DND-41 (cell line): ENCODE measurements around the gene VSX2.

Experiments used
- ATAC-seq: fragments of 200-7000 bp; cut with Tn5 transposase; 3 replicates; pipeline ENCODE4 v1.9.1; 2021; ENCODE audit warnings: low read depth; ENCODE audit not compliant: insufficient read depth
- DNase-seq: peaks from one replicate; pipeline ENCODE4 v3.0.0-alpha.2; 2020
- H2AFZ ChIP-seq: 2 replicates; pipeline ENCODE4 v1.6.0; 2012; ENCODE audit warnings: low read depth, low read length
- H3K27ac ChIP-seq: 2 replicates; pipeline ENCODE4 v1.5.1; 2012; ENCODE audit warnings: low read length, inconsistent platforms
- H3K27me3 ChIP-seq: fragments of 200-600 bp; sonication (generic); 2 replicates; pipeline ENCODE4 v1.6.0; 2012; ENCODE audit warnings: low read length, mild to moderate bottlenecking, inconsistent platforms; ENCODE audit not compliant: insufficient read depth, poor library complexity
- H3K36me3 ChIP-seq: 2 replicates; pipeline ENCODE4 v1.5.1; 2012; ENCODE audit warnings: low read length, inconsistent platforms; ENCODE audit not compliant: insufficient read depth
- H3K4me1 ChIP-seq: 2 replicates; pipeline ENCODE4 v1.5.1; 2012; ENCODE audit warnings: mild to moderate bottlenecking, low read length; ENCODE audit not compliant: insufficient read depth
- H3K4me2 ChIP-seq: 2 replicates; pipeline ENCODE4 v1.6.0; 2012; ENCODE audit warnings: mild to moderate bottlenecking, moderate library complexity, low read length, inconsistent platforms; ENCODE audit not compliant: insufficient read depth
- H3K4me3 ChIP-seq, 2 experiments: fragments of 200-600 bp in 1 of 2; shearing (Covaris generic) in 1 of 2; 2 replicates each; pipeline ENCODE4 v1.5.1; 2012 to 2016; ENCODE audit warnings: inconsistent platforms in 2 of 2, low read length in 2 of 2, mild to moderate bottlenecking in 2 of 2, low read depth in 1 of 2, moderate library complexity in 1 of 2
- H3K79me2 ChIP-seq: 2 replicates; pipeline ENCODE4 v1.6.0; 2012; ENCODE audit warnings: low read length, inconsistent platforms; ENCODE audit not compliant: insufficient read depth
- H3K9ac ChIP-seq: 2 replicates; pipeline ENCODE4 v1.6.0; 2012; ENCODE audit warnings: low read depth, mild to moderate bottlenecking, inconsistent platforms, low read length, moderate library complexity
- H3K9me3 ChIP-seq: 2 replicates; pipeline ENCODE4 v1.5.1; 2012; ENCODE audit warnings: low read length, moderate library complexity, mild to moderate bottlenecking, inconsistent platforms; ENCODE audit not compliant: insufficient read depth, severe bottlenecking
- H4K20me1 ChIP-seq: 2 replicates; pipeline ENCODE4 v1.6.0; 2012; ENCODE audit warnings: low read length; ENCODE audit not compliant: insufficient read depth
- CTCF ChIP-seq: IDR thresholded peaks from 2 replicates; pipeline ENCODE4 v1.5.1; 2012; ENCODE audit warnings: borderline replicate concordance, low read length, moderate library complexity, mild to moderate bottlenecking; ENCODE audit not compliant: poor library complexity, severe bottlenecking; ENCODE audit errors: extremely low read depth
- EZH2 ChIP-seq: IDR thresholded peaks from 3 replicates; pipeline ENCODE4 v1.6.1; 2012; ENCODE audit warnings: borderline replicate concordance, low read depth, mild to moderate bottlenecking, moderate library complexity, low read length, inconsistent platforms; ENCODE audit not compliant: severe bottlenecking

The VSX2 gene

GRCh38 chr14:74220991-74221390 is 18.3 kb upstream of the VSX2 start:
- ATAC-seq: no peak
- Histone ChIP-seq H4K20me1 (0 out of 2 replicates have a peak, but pooled peaks cover 5% of the 10 kb centered on the region), H3K9ac (no peak overlapping the region), H3K27ac (no peak overlapping the region), H3K27me3 (peaks cover 11% of the 10 kb centered on the region), H2AFZ (no peak overlapping the region), H3K4me2 (no peak overlapping the region), H3K79me2 (no peaks in the 10 kb centered on the region), H3K4me3 (no peak overlapping the region), H3K4me1 (0 out of 2 replicates have a peak, but pooled peaks cover 5% of the 10 kb centered on the region), H3K36me3 (no peaks in the 10 kb centered on the region), H3K9me3 (no peaks in the 10 kb centered on the region)
- TF ChIP-seq EZH2: no peak
- no peak for TF ChIP-seq CTCF
- DNase-seq: no peak

DNA sequence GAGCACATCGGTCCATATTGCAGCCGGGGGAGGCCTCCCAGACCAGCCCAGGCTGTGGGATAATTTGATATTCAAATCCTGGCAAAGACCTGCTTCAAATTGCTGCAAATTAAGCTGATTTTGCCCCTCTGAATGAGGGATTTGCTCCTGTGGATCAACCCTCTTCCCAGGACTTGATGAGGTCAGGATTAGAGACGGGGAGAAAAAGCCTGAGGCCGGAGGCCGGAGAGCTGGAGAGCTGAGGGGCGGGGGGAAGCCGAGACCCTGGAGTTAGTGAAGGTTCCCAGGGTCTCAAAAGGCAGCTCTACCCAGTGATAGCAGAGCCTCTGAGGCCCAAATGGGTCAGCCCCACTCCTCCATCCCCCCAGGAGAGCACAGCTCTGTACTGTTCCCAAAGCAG is 17.5 kb upstream of the VSX2 start:
- Histone ChIP-seq H3K27me3 (peaks cover 11% of the 10 kb centered on the region), H3K79me2 (no peaks in the 10 kb centered on the region), H3K4me3 (no peak overlapping the region), H3K36me3 (no peaks in the 10 kb centered on the region), H3K4me1 (0 out of 2 replicates have a peak, but pooled peaks cover 5% of the 10 kb centered on the region), H4K20me1 (0 out of 2 replicates have a peak, but pooled peaks cover 5% of the 10 kb centered on the region), H3K9me3 (no peaks in the 10 kb centered on the region), H3K4me2 (no peak overlapping the region), H3K9ac (no peak overlapping the region), H3K27ac (no peak overlapping the region), H2AFZ (no peak overlapping the region)
- ATAC-seq (no peak), DNase-seq (no peak)
- TF ChIP-seq CTCF: no peak
- TF ChIP-seq EZH2: no peak

DNA sequence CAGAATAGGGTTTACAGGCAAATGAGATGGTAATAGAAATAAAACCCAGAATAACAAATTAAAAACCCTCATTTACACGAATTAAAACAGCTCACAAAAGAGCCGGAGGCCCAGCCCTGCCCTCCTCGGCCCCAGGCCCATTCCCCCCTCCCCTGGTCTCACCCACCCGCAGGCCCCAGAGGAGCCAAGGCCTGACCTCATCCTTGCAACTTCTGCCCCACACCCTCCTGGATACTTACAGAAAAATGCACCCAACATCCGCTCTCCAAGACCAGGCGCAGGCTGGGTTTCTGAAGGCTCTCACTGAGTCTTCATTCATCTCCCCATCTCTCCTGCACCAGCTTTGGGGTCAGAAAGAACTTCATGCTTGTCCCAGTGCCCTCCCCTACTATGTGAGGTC is 16.2 kb upstream of the VSX2 start:
- TF ChIP-seq CTCF (no peak), EZH2 (no peak)

DNA sequence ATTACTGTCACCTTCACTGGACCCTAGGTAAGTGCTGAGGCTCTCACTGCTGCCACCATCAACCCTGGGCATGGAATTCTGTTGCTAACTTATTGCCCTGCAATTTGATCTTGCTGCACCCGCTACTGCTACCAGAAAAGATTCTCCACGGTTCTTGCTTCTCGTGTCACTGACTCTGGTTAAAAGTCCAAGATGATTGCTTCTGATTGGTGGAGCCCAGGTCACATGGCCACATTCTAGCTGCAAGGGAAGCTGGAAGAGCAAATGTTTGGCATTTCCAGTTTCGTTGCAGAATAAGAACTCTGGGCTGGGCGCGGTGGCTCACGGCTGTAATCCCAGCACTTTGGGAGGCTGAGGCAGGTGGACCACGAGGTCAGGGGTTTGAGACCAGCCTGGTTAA is 7.5 kb upstream of the VSX2 start:
- Histone ChIP-seq H3K9ac (no peak overlapping the region), H3K4me1 (no peaks in the 10 kb centered on the region), H3K4me3 (no peak overlapping the region), H3K79me2 (no peaks in the 10 kb centered on the region), H3K4me2 (no peak overlapping the region), H3K27ac (no peak overlapping the region), H2AFZ (no peak overlapping the region), H3K36me3 (no peaks in the 10 kb centered on the region), H4K20me1 (no peaks in the 10 kb centered on the region), H3K27me3 (no peaks in the 10 kb centered on the region), H3K9me3 (peaks cover 3% of the 10 kb centered on the region)
- no peak for TF ChIP-seq CTCF
- no peak for TF ChIP-seq EZH2
- DNase-seq (no peak), ATAC-seq (no peak)

More for the DNA sequence above, 16.2 kb upstream of the VSX2 start:
- no peaks in the 10 kb centered on the region for H3K79me2 ChIP-seq
- ATAC-seq: no peak
- H3K9me3 ChIP-seq: no peaks in the 10 kb centered on the region
- H2AFZ ChIP-seq: no peak overlapping the region
- H3K27me3 ChIP-seq: peaks cover 7% of the 10 kb centered on the region
- DNase-seq: no peak
- H3K36me3 ChIP-seq: no peaks in the 10 kb centered on the region
- H3K4me3 ChIP-seq: no peak overlapping the region
- 0 out of 2 replicates have a peak, but pooled peaks cover 1% of the 10 kb centered on the region for H3K4me1 ChIP-seq
- no peak overlapping the region for H3K27ac ChIP-seq
- no peak overlapping the region for H3K4me2 ChIP-seq
- no peak overlapping the region for H3K9ac ChIP-seq
- 0 out of 2 replicates have a peak, but pooled peaks cover 4% of the 10 kb centered on the region for H4K20me1 ChIP-seq
